Right cardiac atrium (tissue), 5 donors: ENCODE data around the gene SRGAP1. TPM values are rescaled to one million over a fixed set of nuclear protein-coding genes. Genes with fewer than 3 reads are reported as not detected.
"Not testable (repeated sequence)": the region's sequence is repeated elsewhere in the genome, so short reads cannot be mapped to it uniquely, and the experiment has no call there.

Experiments
- ATAC-seq, 2 donors: fragments of 200-7000 bp; cut with Tn5 transposase; one replicate each; pipeline versions ENCODE4 v1.8.0 to v1.9.1; 2020; ENCODE audit warnings: moderate library complexity in 2 of 2, mild to moderate bottlenecking in 1 of 2
- DNase-seq, 3 donors: peaks; one replicate each; pipeline ENCODE4 v3.0.0-alpha.2; 2020
- H3K27ac ChIP-seq: one replicate; pipeline ENCODE4 v1.5.1; 2013; ENCODE audit warnings: mild to moderate bottlenecking, low read length, control low read depth, moderate library complexity
- H3K27me3 ChIP-seq: one replicate; pipeline ENCODE4 v1.6.1; 2013; ENCODE audit not compliant: control insufficient read depth, insufficient read depth
- H3K4me1 ChIP-seq: one replicate; pipeline ENCODE4 v1.6.1; 2013; ENCODE audit warnings: low read length; ENCODE audit not compliant: control insufficient read depth, insufficient read depth
- H3K4me3 ChIP-seq: one replicate; pipeline ENCODE4 v1.5.1; 2013; ENCODE audit warnings: low read length, control low read depth
- H3K9me3 ChIP-seq: one replicate; pipeline ENCODE4 v1.6.1; 2013; ENCODE audit warnings: low read length; ENCODE audit not compliant: control insufficient read depth
- WGBS: extraction: QIAGEN DNeasy Blood & Tissue Kit; methylation state at CpG from one replicate; pipeline ENCODE4 v1.1.7; 2013; 5-methylcytosine and 5-hydroxymethylcytosine counted together
- intact Hi-C, 4 donors: fragments of 100-400 bp; cut with DNase I; formaldehyde crosslinking; loops; one replicate each; pipeline versions ENCODE4 v1.11.0 to v1.14.0; 2022 to 2023
- polyA plus RNA-seq: library from polyadenylated mRNA; stranded (reverse); fragments of 200-250 nt; gene quantifications from one replicate; pipeline ENCODE4 v1.2.3, GENCODE V29; 2013
- total RNA-seq, 4 donors: library from RNA; stranded (reverse); fragmentation: NEBNext Ultra II Directional; extraction: Animal tissue kit (Norgen Biotek cat#: 25700); gene quantifications; one replicate each; pipeline ENCODE4 v1.2.1, GENCODE V29; 2021
- donor health status: healthy with polysubstance abuse.
- donor health status: DM: no; HTN: yes; CAD: no.
- donor health status: DM: no; HTN: no; CAD: no.
- donor health status: DM: no; HTN: yes; CAD: no; lungs with severe emphysema.
- donor health status: DM: yes; HTN: yes; CAD: no.

The SRGAP1 gene
- total and polyA plus RNA-seq, 5 donors, result 1.7 to 5.5 (median 5.1) TPM

DNA sequence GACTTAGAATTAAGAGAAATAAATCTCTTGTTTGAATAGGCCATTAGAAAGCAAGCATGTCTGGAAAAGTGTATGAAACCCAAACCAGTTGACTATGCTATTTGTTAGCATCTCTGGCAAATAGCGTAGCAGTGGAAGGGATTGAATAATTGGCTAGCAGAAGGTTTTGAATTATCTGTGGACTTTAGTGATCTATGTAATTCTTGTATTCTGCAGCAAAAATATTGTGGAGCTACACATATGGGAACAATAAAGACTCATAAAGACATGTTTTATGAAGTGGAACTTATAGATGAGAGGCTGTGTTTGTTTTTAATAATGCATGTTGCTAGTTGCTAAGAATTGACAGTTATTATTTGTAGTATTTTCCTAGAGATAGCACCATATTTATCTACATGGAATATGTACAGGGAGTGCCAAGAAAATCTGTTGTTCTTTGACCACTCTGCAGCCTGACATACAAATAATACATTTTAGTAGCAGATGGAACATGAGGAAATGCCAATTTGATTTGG lies 4.7 kb downstream of the SRGAP1 start:
- Histone ChIP-seq H3K9me3 (no peaks in the 10 kb centered on the region), H3K4me1 (peaks cover 3% of the 10 kb centered on the region), H3K4me3 (no peak overlapping the region), H3K27me3 (no peaks in the 10 kb centered on the region), H3K27ac (no peak overlapping the region)
- ATAC-seq (no peak), DNase-seq (no peak)
- intact Hi-C loops, result loop anchor here in 3 of 4 donors (10.0 kb wide), 1 partner anchor 236 kb away; no protein-coding TSS in a partner anchor
- WGBS, result 76% methylated on average over 1 of the region's 1 CpG

DNA sequence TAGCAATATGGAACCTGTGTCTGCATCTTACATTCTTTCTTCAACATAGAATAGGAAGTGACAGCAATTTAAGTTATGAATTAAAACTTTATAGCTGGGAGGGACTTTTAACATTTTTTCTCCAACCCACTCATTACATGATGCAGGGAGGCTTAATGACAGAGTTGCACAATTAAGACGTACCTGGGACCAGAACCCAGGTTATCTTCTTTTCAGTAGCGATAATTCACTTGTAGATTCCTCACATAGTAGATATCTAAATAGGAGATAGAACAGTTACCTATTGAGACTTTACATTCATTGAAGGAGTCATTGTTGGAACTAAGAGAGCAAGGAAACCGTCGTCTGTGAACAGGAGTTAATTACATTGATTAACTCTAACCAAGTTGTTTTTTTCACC lies 5.1 kb downstream of the SRGAP1 start:
- intact Hi-C loops, result loop anchor here in 3 of 4 donors (10.0 kb wide), 1 partner anchor 235 kb away; no protein-coding TSS in a partner anchor
- Histone ChIP-seq H3K4me3 (no peak overlapping the region), H3K27me3 (no peaks in the 10 kb centered on the region), H3K27ac (no peak overlapping the region), H3K9me3 (no peaks in the 10 kb centered on the region), H3K4me1 (peaks cover 3% of the 10 kb centered on the region)
- 85% methylated on average over 4 of the region's 4 CpGs for WGBS
- no peak for DNase-seq
- no peak for ATAC-seq

DNA sequence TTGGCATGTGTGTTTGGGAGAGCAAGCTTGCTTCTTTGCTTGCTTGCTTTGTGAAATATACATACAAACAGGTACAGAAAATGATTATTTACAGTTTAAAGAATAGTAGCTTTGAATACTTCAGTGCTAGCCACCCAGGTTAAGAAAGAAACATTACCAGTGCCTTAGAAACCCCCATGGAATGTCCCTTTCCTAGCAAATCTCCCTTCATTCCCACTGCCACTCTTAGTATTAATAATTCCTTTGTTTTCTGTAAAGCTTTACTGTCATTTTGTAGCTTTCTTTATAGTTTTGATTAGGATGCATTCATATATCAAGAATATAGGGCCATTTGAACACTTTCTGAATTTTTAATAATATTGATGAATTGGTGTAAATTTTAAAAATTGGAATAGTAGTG lies 9.5 kb downstream of the SRGAP1 start:
- no peaks in the 10 kb centered on the region for H3K4me1 ChIP-seq
- no peak overlapping the region for H3K27ac ChIP-seq
- H3K4me3 ChIP-seq, result no peak overlapping the region
- no peak for ATAC-seq
- intact Hi-C loops, result no loop called here
- DNase-seq, result no peak
- no peaks in the 10 kb centered on the region for H3K9me3 ChIP-seq
- no peaks in the 10 kb centered on the region for H3K27me3 ChIP-seq

DNA sequence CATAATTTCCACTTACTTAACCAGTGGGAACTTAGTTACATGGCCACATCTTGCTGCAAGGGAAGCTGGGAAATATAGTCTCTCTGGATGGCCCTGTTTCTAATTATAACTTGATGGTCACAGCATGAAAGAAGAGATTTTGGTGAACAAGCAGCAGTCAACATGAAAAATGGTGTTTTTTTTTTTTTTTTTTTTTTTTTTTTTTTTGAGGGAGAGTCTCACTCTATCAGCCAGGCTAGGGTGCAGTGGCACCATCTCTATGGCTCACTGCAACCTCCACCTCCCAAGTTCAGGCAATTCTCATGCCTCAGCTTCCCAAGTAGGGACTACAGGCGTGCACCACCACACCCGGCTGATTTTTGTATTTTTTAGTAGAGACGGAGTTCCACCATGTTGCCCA lies 10.8 kb downstream of the SRGAP1 start:
- H3K27ac ChIP-seq, result no peak overlapping the region
- no peak for ATAC-seq
- WGBS, result 97% methylated on average over 3 of the region's 3 CpGs

DNA sequence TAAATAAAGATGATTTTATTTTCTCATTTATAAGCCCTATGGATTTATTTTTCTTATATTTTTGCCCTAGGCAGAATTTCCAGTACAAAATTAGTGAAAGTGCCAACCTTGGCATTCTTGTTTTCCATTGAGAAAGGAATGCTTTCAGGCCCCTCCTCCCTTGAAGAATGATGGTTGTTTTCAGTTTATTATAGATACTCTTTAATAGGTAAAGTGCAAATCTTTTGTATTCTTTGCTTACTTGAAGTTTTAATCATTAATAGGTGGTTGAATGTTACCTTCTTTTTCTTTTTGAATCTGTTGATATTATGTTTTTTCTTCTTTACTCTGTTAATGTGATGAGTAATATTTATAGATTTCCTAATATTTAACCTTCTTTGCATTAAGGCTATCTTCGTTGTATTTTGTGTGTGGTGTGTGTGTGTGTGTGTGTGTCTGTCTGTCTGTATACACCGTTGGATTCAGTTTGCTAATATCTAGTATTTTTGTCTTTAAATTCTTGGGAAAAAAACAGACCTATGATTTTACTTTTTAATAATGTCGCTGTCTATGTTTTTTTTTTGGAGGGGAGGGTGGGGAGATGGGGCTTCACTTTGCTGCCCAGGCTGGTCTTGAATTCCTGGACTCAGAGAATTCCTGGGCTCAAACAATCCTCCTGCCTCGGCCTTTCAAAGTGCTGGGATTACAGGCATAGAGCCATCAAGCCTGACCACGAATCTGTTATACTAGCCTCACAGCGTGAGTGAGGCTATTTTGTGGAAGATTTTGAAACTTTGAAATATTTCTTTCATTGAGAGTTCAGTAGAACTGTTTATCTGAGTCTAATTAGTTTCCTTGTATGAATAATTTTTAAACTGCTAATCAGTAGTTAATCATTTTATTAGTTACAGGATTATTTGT lies 13.5 kb downstream of the SRGAP1 start:
- intact Hi-C loops, result no loop called here
- ATAC-seq (no peak), DNase-seq (no peak)
- no peak overlapping the region for H3K27ac ChIP-seq
- H3K9me3 ChIP-seq, result no peaks in the 10 kb centered on the region
- no peak overlapping the region for H3K4me3 ChIP-seq
- H3K27me3 ChIP-seq, result no peaks in the 10 kb centered on the region
- whole genome bisulfite sequencing, result 79% methylated on average over 6 of the region's 6 CpGs
- H3K4me1 ChIP-seq, result no peaks in the 10 kb centered on the region

More for the DNA sequence above, 10.8 kb downstream of the SRGAP1 start:
- no peaks in the 10 kb centered on the region for H3K9me3 ChIP-seq
- no peak overlapping the region for H3K4me3 ChIP-seq
- intact Hi-C loops, result no loop called here
- DNase-seq, result no peak
- no peaks in the 10 kb centered on the region for H3K4me1 ChIP-seq
- H3K27me3 ChIP-seq, result no peaks in the 10 kb centered on the region

DNA sequence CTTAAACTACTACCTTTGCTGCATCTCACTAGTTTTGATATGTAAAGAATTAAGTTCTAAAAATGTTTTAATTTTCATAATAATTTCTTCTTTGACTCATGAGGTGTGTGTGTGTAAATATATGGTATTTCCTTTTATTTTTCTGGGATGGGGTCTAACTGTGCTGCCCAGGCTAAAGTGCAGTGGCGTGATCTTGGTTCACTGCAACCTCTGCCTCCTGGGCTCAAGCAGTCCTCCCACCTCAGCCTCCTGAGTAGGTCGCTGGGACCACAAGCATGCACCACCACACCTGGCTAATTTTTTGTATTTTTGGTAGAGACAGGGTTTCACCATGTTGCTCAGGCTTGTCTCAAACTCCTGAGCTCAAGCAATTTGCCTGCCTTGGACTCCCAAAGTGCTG lies 15.4 kb downstream of the SRGAP1 start:
- intact Hi-C loops, H3K4me3 ChIP-seq, H3K27ac ChIP-seq, ATAC-seq, H3K9me3 ChIP-seq, H3K27me3 ChIP-seq, H3K4me1 ChIP-seq, DNase-seq: not testable (repeated sequence)
- whole genome bisulfite sequencing, result 96% methylated on average over 2 of the region's 2 CpGs

DNA sequence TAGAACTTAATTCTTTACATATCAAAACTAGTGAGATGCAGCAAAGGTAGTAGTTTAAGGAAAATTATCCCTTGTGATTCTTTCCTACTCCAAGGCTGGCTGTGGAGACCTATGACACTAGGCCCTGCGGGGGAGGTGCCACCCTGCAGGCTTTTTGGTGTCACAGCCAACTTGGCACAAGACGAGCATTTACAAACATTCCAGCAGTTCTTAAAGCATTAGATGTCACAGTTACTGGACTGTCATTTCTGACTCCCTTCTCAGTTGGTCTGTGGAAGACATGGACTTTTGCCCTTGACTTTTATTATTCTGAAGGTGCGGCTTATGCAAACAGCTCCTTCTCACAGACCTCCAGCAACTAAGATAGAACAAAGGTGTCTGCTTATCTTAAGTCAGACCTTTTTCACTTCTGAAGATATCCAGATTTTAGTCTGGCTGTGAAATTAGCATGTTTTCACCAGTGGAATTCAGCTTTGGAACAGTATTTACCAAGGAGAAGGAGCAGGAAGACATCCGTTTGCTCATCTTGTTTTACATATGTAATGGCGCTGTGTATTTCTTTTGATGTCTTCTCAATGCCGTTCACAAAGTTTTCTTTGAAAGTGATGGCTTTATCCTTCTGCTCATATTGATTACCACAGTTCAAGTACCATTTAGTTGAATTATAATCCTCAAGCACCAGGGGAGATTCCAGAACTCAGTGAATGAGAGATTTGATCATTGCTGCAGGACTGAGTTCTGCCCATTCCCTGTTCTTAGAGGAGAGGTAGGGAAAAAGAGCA lies 17.9 kb downstream of the SRGAP1 start:
- DNase-seq, result peak in 2 of 3 donors; percentile 33 to 52
- H3K4me3 ChIP-seq, result no peak overlapping the region
- H3K4me1 ChIP-seq, result no peaks in the 10 kb centered on the region
- no peaks in the 10 kb centered on the region for H3K27me3 ChIP-seq
- WGBS, result 57% methylated on average over 6 of the region's 6 CpGs
- H3K27ac ChIP-seq, result no peak overlapping the region
- ATAC-seq, result peak; percentile 80 to 85
- intact Hi-C loops, result no loop called here
- no peaks in the 10 kb centered on the region for H3K9me3 ChIP-seq

DNA sequence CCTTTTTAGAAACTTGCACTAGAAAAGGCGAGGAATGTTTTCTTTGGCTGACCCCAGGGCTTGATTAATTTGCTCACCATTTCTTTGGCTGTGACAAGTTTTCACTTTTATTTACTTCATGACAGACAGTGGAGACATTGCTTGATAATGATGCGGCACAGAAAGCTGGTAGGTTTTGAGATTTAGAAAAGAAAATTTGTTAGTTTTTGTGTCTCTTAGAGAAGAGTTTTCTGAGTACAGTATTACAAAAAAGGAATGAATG lies 18.4 kb downstream of the SRGAP1 start:
- no peaks in the 10 kb centered on the region for H3K27me3 ChIP-seq
- H3K4me3 ChIP-seq, result no peak overlapping the region
- no peaks in the 10 kb centered on the region for H3K4me1 ChIP-seq
- H3K27ac ChIP-seq, result no peak overlapping the region
- H3K9me3 ChIP-seq, result no peaks in the 10 kb centered on the region
- intact Hi-C loops, result no loop called here
- no peak for DNase-seq
- WGBS, result 83% methylated on average over 2 of the region's 2 CpGs
- no peak for ATAC-seq

DNA sequence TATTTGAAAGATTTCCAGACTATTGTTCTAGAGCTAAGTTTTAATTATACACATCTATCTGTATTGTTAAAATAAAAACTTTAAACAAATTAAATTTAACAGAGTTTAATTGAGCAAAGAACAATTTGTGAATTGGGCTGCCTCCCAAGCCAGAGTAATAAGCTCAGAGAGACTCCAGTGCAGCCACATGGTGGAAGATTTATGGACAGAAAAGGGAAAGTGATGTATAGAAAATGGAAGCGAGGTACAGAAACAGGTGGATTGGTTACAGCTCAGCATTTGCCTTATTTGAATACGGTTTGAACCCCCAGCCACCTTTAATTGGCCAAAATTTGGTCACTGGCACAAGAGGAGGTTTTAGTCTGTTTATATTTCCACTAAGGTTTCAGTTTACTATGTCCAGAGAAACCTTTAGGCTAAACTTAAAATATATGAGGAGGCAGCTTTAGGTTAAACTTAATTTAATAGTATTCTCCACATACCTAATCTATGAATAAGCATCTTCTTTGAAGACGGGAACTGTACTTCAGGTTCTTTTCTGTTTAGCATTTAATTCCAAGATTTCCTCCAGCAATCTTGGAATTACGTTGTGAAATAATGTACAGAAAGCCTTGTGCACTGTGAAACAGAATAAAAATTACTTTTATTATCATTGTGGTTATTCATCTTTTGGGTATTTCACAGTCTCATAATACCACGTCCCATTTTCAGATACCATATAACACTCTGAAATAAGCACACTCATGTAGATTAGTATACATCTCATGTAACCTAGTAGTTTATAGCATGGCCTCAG lies 19.4 kb downstream of the SRGAP1 start:
- no peaks in the 10 kb centered on the region for H3K9me3 ChIP-seq
- H3K4me1 ChIP-seq, result no peaks in the 10 kb centered on the region
- intact Hi-C loops, result no loop called here
- no peaks in the 10 kb centered on the region for H3K27me3 ChIP-seq
- H3K4me3 ChIP-seq, result no peak overlapping the region
- no peak overlapping the region for H3K27ac ChIP-seq
- ATAC-seq (no peak), DNase-seq (no peak)
- whole genome bisulfite sequencing, result 94% methylated on average over 5 of the region's 5 CpGs

DNA sequence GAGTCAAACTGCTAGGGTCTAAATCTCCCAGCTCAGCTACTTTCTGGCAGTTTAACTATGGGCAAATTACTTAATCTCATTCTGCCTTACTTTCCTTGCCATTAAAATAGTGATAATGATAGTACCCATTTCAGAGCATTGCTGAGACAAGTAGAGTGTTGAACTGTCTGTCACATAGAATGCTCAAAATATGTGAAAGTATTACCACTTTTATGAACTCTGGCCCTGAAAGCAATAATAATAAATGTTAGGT lies 19.9 kb downstream of the SRGAP1 start:
- intact Hi-C loops, result no loop called here
- no peaks in the 10 kb centered on the region for H3K9me3 ChIP-seq
- H3K27ac ChIP-seq, result no peak overlapping the region
- ATAC-seq (no peak), DNase-seq (no peak)
- no peaks in the 10 kb centered on the region for H3K27me3 ChIP-seq
- H3K4me3 ChIP-seq, result no peak overlapping the region
- H3K4me1 ChIP-seq, result no peaks in the 10 kb centered on the region

DNA sequence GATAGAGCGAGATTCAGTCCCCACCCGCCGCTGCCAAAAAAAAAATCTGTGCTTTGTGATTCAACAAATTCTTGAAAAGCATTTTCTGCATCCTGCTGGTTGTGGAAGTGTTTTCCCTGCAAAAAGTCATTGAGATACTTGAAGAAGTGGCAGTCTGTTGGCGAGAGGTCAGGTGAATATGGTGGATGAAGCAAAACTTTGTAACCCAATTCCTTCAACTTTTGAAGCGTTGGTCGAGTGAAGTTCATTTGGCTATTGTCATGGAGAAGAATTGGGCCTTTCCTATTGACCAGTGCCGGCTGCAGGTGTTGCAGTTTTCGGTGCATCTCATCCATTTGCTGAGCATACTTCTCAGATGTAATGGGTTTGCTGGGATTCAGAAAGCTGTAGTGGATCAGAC lies 20.9 kb downstream of the SRGAP1 start:
- H3K27me3 ChIP-seq, result no peaks in the 10 kb centered on the region
- H3K27ac ChIP-seq, result no peak overlapping the region
- H3K9me3 ChIP-seq, result no peaks in the 10 kb centered on the region
- no peak overlapping the region for H3K4me3 ChIP-seq
- intact Hi-C loops, result no loop called here
- H3K4me1 ChIP-seq, result peaks cover 1% of the 10 kb centered on the region
- 95% methylated on average over 8 of the region's 8 CpGs for WGBS
- no peak for ATAC-seq
- no peak for DNase-seq
